ENCODE data around the gene NT5DC1. TPM values are rescaled to one million over a fixed set of nuclear protein-coding genes. Genes with fewer than 3 reads are reported as not detected.

The NT5DC1 gene
- total RNA-seq, 4 donors from 2014 or later = 4.2 to 23.5 (median 7.0) TPM

DNA sequence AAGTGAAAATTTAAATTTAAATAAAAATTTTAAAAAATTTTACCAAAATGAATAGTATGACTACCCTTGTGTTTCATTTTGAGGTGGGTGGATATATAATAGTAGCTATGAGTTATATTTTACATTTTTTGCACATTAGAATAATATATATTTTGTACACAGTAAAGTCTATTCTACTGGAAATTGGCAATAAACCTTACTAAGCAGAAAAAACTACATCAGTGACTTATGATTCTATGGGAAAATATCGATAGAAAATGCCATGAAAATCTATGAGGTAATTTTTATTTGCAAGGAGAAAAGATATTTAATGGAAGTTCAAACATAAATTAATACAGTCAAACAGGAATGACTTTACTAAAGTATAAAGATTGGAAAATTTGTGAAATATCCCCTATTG lies 156.0 kb downstream of the NT5DC1 start:
- DNase-seq (ENCODE audit: low spot score in 2 of 2) = no peak
- no peak overlapping the region for H3K27ac ChIP-seq
- TF ChIP-seq CTCF (IDR thresholded peaks at IDR 0.05) = no peak
- no peaks in the 10 kb centered on the region for H3K9me3 ChIP-seq
- H3K4me3 ChIP-seq = no peak overlapping the region
- H3K4me1 ChIP-seq = peaks cover 3 to 33% (median 24%) of the 10 kb centered on the region in 4 donors
- WGBS, 2 donors = 84 to 90% methylated on average over 1 of the region's 1 CpG
- H3K27me3 ChIP-seq = no peaks in the 10 kb centered on the region
- H3K36me3 ChIP-seq = peaks cover 0 to 25% (median 0%) of the 10 kb centered on the region in 3 donors

DNA sequence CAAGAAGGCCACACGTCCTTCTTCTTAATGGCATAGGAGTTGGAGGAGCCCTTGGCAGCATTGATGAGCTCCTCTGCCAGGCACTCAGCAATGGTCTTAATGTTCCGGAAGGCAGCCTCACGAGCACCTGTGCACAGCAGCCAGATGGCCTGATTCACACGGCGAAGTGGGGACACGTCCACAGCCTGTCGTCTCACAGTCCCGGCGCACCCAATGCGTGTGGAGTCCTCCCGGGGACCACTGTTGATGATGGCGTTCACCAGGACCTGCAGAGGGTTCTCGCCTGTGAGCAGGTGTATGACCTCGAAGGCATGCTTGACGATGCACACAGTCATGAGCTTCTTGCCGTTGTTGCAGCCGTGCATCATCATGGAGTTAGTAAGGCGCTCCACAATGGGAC lies 157.9 kb downstream of the NT5DC1 start:
- Histone ChIP-seq H3K9me3 (no peaks in the 10 kb centered on the region), H3K36me3 (peaks cover 0 to 27% (median 0%) of the 10 kb centered on the region in 3 donors), H3K27ac (no peak overlapping the region), H3K4me1 (peaks cover 3 to 17% (median 12%) of the 10 kb centered on the region in 4 donors), H3K4me3 (no peak overlapping the region), H3K27me3 (no peaks in the 10 kb centered on the region)
- no peak for TF ChIP-seq POLR2A (IDR thresholded peaks at IDR 0.05)
- TF ChIP-seq EP300 (IDR thresholded peaks at IDR 0.05) = no peak
- TF ChIP-seq CTCF (IDR thresholded peaks at IDR 0.05) = no peak
- 94 to 96% methylated on average over 6 to 18 of the region's 18 CpGs for WGBS, 2 donors
- no peak for DNase-seq (ENCODE audit: low spot score in 2 of 2)

DNA sequence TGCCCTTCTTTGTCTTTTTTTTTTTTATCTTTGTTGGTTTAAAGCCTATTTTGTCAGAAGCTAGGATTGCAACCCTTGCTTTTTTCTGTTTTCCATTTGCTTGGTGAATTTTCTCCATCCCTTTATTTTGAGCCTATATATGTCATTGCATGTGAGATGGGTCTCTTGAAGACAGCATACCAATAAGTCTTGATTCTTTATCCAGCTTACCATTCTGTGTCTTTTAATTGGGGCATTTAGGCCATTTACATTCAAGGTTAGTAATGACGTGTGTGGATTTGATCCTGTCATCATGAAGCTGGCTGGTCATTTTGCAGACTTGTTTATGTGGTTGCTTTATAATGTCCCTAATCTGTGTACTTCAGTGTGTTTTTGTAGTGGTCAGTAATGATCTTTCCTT lies 162.7 kb downstream of the NT5DC1 start:
- peaks cover 0 to 41% (median 0%) of the 10 kb centered on the region in 3 donors for H3K36me3 ChIP-seq
- WGBS, 2 donors = 86 to 90% methylated on average over 1 of the region's 1 CpG
- H3K27me3 ChIP-seq = no peaks in the 10 kb centered on the region
- no peak overlapping the region for H3K4me3 ChIP-seq
- H3K4me1 ChIP-seq = peaks cover 0 to 8% (median 0%) of the 10 kb centered on the region in 4 donors
- H3K9me3 ChIP-seq = no peaks in the 10 kb centered on the region
- no peak for DNase-seq (ENCODE audit: low spot score in 2 of 2)
- H3K27ac ChIP-seq = no peak overlapping the region
- TF ChIP-seq EP300 (IDR thresholded peaks at IDR 0.05) = no peak
- TF ChIP-seq POLR2A (IDR thresholded peaks at IDR 0.05) = no peak
- no peak for TF ChIP-seq CTCF (IDR thresholded peaks at IDR 0.05)

DNA sequence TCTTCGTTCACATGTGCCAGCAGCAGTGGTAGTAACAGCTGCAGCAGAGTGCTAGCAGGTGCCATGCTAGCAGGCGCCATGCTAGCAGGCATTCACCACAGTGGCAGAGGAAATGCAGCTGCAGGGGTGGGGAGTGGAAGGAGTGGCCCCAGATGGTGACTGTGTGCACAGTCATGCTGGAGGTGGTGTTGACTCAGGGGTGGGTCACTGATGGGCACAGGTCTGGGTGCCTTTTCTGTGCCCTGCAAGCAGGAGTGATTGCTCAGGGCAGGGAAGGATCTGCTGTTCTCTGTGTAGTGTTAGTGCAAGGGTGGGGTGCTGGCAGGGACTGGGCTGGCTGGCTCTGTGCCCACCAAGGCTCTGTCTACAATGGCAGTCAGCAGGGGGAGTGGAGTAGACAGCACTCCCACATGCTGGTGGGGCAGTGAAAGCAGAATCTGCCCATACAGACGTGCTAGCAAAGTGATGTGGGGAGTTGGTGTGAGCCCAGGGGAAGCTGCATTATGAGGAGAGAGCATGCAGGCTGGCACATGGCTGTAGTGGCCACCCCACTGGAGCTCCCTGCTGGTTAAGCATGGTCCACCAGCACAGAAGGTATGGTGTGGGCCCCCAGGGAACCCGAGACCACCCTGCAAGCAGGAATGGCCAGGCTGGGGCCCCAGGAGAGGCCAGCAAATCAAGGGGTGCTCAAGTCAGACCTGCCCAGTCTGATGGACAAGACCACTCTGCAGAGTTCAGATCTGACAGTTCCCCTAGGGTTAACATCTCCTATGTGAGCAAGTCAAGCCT lies 164.6 kb downstream of the NT5DC1 start:
- Histone ChIP-seq H3K9me3 (no peaks in the 10 kb centered on the region), H3K4me3 (no peak overlapping the region), H3K4me1 (peaks cover 0 to 12% (median 0%) of the 10 kb centered on the region in 4 donors), H3K27me3 (no peaks in the 10 kb centered on the region), H3K36me3 (peaks cover 0 to 23% (median 0%) of the 10 kb centered on the region in 3 donors), H3K27ac (no peak overlapping the region)
- no peak for TF ChIP-seq CTCF (IDR thresholded peaks at IDR 0.05)
- no peak for TF ChIP-seq POLR2A (IDR thresholded peaks at IDR 0.05)
- TF ChIP-seq EP300 (IDR thresholded peaks at IDR 0.05) = no peak
- DNase-seq (ENCODE audit: low spot score in 2 of 2) = no peak
- 73 to 79% methylated on average over 4 of the region's 4 CpGs for WGBS, 2 donors

DNA sequence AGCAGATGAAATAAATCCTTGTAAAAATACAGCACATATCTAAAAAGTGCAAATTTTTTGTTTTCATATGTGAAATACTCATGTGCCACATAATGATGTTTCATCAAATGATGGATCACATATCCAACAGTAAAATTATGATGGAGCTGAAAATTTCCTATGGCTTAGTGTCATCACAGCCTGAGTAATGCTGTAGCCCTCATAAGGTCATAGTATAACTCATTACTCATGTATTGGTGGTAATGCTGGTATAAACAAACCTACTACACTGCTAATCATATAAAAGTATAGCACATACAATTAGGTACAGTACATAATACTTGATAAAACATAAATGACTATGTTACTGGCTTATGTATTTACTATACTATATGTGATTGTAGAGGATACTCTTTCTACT lies 166.2 kb downstream of the NT5DC1 start:
- H3K9me3 ChIP-seq = no peaks in the 10 kb centered on the region
- H3K27me3 ChIP-seq = no peaks in the 10 kb centered on the region
- H3K4me3 ChIP-seq = no peak overlapping the region
- H3K36me3 ChIP-seq = peaks cover 0 to 17% (median 0%) of the 10 kb centered on the region in 3 donors
- TF ChIP-seq EP300 (IDR thresholded peaks at IDR 0.05) (no peak), POLR2A (IDR thresholded peaks at IDR 0.05) (no peak), CTCF (IDR thresholded peaks at IDR 0.05) (no peak)
- DNase-seq (ENCODE audit: low spot score in 2 of 2) = no peak
- H3K4me1 ChIP-seq = peaks cover 0 to 12% (median 0%) of the 10 kb centered on the region in 4 donors
- H3K27ac ChIP-seq = no peak overlapping the region

All from tibial nerve (tissue), 4 donors.